Caki2 (cell line): ENCODE measurements around the gene ANGPTL2. TPM values are rescaled to one million over a fixed set of nuclear protein-coding genes. Genes with fewer than 3 reads are reported as not detected.

Source experiments
- DNase-seq: peaks from one replicate; pipeline ENCODE4 v3.0.0-alpha.2; 2015; ENCODE audit warnings: low read depth
- in situ Hi-C: cut with HindIII; loops from 2 replicates; pipeline ENCODE4 v1.10.0; 2016; ENCODE audit warnings: low sequenced_read_pairs, low pct_unique_long_range_greater_than_20kb, mixed read lengths
- total RNA-seq: library from RNA; depleted of rRNA; stranded (reverse); fragments of >200 nt; shearing (Covaris generic); gene quantifications from 2 replicates; pipeline ENCODE4 v1.2.3, GENCODE V29; 2014; ENCODE audit warnings: low replicate concordance

ANGPTL2 gene
- total RNA-seq, 1 experiment from 2014 or later, result 1.0 TPM

DNA sequence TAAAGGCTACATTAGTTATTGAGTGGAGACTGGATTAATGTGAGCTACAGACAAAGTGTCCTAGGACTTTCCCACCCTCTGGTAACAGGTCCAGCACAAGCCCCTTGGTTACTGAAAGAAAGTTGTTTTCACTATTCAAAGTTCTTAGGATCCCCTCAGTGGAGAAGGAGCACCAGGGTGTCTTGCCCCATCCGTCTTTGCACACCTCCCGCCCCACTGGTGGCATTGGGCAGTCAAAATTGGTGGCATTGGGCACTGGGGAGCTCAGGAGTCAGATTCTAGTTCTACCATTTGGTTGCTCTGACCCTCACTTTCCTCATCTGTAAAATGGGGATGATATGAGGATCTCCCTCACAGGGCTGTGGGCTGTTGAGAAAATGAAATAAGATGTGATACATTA, 2.4 kb upstream of the ANGPTL2 start:
- in situ Hi-C loops, result no loop called here
- DNase-seq, result no peak

DNA sequence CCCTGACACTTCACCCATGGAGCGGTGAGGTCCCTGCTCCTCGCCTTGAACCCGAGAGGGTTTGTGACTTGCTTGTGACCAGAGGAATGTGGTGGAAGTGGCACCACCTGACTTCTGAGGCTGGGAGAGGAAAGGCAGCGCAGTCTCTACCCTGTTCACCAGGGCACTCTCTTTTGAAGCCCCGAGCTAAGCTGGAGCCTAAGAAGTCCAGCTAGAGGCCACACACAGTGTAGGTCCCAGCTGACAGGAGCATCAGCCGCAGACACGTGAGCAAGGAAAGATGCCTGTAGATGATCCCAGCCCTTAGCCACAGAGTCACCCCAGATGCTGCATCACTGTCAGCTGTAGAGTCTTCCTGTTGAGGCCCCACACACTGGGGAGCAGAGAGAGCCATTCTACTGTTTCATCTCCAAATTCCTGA, 1.7 kb upstream of the ANGPTL2 start:
- no peak for DNase-seq
- in situ Hi-C loops, result no loop called here

DNA sequence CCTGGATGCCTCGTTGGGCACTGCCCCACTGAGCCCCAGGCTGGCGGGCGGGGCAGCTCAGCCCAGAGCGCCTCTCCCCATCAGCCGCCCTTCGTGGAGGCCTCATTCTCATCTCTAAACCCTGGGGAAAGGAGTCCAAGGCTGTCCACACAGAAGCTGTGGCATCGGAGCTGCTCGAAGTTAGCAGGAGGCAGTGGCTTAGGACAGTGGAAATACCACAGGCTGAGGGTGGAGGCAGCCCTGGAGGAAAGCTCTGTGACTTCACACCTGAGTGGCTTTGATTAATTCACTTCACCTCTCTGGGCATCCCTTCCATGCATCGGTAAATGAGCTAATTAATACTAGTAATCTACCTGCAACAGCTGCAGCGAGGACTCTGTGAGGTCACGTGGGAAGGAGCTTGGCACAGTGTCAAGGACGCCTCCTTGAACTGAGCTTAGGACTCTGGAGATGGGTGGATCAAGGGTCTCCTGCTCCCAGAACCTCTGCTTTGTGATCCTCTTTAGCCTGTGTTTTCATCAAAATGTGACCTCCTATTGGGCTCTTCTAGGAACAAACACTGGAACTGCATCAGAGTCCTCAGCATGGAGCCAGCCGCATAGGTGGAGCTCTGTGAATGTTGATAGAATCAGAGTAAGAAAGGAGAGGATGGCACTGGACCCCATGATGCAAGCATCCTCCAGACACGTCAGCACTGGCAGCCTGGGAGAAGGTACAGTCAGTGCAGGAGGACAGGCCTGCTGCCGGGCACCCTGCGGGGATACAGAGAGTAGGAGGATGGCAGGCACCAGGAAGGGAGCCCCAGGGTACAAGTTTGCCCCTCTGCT, 842 bp upstream of the ANGPTL2 start:
- in situ Hi-C loops, result no loop called here
- no peak for DNase-seq

DNA sequence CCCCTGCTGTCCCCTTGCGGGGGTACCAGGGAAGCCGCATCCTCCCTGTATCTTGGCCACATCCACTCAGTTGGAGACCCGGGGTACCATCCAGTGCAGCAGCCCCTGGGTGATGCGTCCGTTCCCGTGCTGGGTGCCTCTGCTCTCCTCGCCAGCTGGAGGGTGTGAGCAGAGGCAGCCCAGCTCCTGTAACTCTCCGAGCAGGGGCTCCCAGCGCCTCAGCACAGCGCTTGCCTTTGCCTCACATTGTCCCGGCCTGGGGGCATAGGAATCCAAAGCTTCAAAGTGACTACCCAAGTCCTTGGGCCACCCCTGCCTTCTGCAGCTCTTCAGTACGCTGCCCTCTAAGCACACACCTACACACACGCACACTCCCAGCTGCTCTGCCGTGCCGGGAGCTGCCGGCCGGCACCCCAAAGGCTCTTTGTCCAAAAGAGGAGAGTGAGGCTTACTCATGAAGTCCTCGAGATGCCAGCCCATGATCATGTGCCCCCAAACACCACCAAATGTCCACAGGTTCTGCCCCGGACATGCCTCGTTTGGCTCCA, 733 bp downstream of the ANGPTL2 start:
- in situ Hi-C loops, result no loop called here
- DNase-seq, result no peak

DNA sequence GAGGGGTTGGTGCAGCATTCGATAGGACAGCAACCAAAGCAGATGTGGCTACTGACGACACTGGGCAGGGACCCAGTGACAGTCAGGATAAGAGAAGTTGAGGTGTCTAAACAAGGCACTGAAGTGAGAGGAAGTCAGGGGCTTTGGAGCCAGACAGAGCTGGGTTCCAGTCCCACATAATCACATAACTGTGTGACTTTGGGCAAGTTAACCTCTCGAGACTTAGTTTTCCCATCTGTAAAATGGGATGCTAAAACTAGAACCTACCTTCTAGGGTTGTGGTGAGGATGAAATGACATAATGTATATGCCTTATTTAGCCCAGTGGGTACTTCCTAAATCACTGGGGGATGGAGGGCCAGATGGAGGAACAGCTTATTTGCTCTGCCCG, 3.1 kb downstream of the ANGPTL2 start:
- no peak for DNase-seq
- in situ Hi-C loops, result no loop called here

DNA sequence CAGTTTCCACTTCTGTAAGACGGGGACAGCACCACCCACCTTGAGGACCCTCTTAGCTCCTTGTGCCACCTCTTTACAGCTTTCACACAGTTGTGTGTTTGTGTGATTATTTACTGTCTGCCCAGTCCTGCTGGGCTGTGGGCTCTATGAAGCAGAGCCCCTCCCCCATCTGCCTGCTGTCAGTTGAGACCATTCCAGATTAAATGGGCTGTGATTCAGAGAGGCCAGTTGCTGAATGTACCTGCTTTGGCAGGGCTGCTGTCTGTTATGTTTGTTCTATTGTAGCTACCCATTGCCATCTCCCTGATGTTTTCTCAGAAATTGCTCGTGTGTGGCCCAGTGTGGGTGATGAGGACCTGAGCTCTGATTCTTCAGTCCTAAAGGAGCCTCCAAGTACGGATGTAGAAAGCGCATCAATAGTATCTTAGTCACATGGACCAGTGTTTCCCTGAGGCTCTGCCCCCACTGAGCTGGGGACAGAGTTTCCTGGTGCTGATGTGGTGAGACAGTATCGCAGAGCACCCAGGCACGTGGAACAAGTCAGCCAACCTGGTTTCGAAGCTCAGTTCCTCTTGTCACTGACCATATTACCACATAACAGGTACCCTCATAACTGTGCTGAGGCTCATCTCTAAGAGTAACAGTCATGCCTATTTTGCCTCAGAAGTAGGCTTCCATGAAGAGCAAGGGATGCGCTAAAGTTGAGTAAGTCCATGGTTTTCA, 3.7 kb downstream of the ANGPTL2 start:
- in situ Hi-C loops, result no loop called here

DNA sequence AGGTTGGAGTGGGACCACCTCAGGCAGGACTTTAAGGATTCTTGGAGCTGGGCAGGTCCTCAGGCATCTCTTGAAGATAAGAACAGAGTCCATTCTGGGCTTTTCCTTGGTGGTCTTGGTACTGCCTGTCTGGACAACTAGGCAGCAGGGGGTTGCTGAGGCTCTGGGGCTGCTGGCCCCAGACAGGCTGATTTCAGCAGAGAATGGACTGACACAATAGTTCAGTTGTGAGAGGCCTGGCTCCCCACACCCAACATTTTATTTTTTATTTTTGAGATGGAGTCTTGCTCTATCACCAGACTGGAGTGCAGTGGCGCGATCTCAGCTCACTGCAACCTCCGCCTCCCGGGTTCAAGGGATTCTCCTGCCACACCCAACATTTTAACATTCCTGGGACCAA, 4.6 kb downstream of the ANGPTL2 start:
- in situ Hi-C loops, result no loop called here
- no peak for DNase-seq

More for the DNA sequence above, 3.7 kb downstream of the ANGPTL2 start:
- DNase-seq, result no peak

DNA sequence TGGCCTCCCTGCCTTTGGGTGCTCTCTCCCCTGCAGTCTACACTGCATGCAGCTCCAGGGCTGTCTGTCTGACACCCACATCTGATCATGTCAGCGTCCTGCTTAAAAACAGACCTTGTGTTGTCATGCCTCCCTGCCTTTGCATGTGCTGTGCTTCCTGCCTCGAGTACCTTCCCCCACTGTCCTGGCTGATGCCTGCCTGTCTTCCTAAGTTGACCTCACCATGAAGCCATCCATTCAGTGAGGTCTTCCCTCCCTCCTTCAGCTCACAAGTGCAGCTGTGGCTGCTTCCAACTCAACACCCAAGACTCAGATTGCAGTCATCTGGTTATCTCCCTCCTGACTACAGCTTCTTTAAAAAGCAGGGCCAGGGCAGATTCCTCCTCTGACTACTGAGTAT, 5.5 kb downstream of the ANGPTL2 start:
- no peak for DNase-seq
- in situ Hi-C loops, result no loop called here

DNA sequence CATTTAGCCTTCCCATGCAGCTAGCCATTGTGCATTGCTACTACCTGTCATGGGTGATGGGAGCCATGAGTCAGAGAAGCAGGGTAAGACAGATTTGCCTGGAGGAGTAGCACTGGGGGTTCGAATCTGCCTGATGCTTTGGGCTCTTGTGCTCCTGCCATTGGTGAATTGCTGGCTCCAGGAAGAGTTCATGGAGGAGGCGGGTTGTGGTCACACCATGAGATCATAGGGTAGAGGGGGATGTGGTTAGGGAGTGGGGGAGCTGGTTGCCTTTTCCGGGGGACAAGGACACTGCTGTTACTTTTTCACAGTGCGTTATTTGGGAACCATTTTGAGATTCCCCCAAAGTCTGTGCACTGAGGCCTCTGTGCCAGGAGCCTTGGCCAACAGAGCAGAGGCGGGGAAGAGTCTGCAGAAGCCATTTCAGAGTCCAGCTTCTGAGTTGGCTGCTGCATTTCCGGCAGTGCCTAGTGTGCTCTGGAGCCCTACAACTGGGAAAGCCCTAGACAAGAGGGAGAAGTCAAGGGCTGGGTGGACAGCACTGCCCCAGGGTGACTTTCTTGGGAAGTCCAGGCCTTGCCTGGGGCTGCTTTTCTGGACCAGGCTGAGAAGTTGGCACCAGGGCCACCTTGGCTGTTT, 6.2 kb downstream of the ANGPTL2 start:
- no peak for DNase-seq
- in situ Hi-C loops, result no loop called here

DNA sequence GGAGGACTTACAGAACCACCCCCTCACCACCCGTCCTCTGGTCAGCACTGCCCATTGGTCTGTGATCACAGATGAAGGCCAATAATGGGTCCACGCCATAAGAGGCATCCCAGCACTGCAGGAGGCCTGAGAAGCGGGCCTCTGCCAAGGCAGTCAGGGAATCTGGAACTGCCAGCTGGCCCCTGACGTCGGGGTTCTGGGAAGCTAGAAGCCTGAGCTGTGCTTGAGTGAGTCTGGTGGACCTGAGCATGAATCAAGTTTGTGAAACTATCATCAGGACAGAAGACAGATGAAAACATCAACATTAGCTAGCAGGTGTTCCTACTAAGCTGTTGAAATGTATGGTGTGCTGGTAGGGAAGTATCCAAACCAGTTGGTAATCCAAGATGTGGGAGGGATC, 7.8 kb downstream of the ANGPTL2 start:
- DNase-seq, result no peak
- in situ Hi-C loops, result no loop called here

DNA sequence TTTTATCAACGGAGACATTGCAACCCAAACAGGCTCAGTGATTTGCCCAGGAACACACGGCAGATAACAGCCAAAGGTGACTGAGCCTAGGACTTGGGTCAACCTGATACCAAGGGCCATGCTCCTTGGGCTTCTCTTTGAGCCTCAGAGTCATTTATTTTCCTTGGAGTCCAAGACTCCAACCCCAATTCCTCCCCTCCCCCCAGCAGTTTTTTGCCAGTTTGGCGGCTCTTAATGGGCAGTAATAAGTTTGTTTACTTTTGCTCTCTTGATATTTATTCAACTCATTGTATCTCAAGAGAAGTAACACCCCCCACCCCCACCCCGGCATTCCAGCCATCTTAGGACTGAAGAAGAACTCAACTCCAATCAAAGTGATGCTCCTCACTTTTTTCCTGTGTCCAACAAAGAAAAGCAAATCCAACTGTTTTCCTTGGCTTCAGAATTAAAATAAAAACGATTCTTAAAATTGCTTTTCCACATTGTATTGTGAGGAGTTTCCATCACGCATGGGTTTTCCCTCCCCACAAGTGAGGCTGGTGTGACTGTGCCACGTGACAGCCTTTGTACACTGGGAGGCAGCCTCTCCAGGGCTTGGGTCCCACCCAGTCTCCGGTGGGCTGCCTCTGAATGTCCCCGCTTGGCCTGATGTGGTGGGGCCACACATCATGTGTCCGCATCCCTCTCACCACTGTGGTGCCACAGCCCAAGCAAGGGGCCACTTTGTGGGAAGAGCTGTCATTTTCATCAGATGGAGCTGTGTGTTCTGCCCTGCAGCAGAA, 9.1 kb downstream of the ANGPTL2 start:
- in situ Hi-C loops, result no loop called here
- no peak for DNase-seq

DNA sequence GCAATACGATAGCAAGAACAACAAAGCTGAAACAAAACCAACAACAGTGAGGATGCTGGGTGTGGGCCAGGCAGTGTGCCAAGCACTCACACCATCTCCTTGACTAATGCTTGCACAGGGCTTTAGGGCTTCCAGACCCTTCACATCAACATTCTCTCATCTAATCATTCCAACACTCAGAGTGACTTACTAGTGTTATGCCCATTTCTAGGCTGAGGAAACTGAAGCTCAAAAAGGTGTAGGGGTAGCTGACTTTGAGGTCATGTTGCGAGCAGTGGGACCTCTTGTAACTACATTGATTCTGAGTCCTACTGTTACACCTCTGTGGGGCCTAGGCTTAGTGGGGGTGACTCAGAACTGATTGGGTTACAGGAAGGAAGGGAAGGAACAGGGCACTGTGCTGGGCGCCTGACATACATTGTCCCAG, 9.7 kb downstream of the ANGPTL2 start:
- no peak for DNase-seq
- in situ Hi-C loops, result no loop called here

DNA sequence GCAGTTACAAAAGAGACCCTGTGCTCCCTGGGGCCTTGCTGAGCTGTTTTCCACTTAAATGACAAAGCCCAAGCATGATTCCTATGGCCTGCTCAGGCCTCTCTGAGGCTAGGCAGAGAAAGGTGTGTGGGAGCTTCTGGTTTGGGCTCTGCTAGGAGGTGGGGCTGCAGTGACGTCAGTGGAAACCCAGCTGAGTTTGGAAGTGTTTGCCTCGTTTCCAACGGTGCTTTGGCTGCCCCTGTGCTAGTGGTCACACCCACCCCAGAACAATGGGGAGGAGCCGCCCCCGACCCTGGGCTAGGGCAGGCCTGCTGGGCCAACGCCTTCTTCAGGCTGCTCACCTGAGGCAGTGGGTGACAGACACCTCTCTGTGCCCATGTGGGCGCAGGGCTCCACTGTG, 10.4 kb downstream of the ANGPTL2 start:
- in situ Hi-C loops, result no loop called here
- DNase-seq, result no peak

DNA sequence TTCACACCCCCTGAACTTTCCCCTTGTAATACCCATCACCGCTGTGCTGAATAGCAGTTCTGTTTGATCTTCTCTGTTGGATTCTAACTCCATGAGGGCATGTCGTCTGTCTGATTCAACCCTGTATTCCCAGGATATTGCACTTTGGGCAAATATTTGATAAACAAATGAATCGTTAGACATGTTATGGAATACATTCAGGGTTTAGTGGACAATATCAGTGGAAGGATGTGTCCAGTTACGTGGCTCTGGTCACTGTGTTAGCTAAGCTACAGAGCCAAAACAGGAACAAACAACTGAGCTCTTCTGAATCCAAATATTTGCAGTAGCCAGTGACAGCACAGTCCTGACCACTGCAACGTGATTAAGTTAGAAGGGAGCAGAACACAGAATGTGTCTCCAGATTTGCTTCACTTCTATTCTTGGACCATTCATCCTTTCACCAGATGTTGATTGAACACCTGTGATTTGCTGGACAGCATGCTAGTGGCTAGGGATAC, 13.2 kb downstream of the ANGPTL2 start:
- in situ Hi-C loops, result no loop called here
- no peak for DNase-seq

DNA sequence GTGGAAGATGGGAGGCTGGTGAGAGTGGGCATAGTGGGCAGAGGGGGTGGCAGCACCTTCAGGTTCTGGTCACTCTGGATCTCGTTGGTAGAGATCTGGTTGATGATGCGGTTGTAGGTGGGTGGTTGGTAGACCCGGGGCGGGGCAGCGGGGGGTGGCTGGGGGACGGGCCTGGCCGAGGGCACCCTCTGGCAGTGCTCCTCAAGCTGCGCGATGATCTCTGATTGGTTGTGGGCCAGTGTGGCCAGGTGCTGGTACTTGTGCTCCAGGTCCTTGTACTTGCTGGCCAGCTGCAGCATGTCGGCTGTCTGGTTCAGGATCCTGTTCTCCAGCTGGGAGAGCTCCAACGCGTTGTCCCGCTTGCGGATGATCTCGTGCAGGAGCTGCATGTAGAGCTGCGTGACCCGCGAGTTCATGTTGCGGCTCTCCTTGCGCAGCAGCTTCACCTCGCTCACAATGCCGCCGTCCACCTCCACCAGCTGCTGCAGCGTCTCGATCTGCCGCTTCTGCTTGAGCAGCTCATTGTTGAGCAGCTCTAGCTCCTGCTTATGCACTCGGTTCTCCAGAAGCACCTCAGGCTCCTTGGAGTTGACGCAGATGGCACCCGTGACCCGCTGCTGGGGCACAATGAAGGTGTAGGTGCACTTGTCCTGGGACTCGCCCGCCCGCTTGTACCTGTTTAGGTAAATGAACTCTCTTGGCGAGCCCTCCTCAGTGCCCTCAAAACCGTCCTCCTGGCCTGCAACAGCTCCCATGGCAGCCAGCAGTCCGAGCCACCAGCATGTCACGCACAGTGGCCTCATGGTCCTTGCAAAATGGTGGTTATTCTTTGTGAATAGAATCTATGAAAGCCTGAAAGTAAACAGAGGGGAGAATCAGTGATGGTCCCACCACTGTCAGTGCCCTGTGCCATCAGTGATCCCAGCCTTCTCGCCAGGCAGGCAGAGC, 14.2 kb downstream of the ANGPTL2 start:
- in situ Hi-C loops, result no loop called here
- no peak for DNase-seq

DNA sequence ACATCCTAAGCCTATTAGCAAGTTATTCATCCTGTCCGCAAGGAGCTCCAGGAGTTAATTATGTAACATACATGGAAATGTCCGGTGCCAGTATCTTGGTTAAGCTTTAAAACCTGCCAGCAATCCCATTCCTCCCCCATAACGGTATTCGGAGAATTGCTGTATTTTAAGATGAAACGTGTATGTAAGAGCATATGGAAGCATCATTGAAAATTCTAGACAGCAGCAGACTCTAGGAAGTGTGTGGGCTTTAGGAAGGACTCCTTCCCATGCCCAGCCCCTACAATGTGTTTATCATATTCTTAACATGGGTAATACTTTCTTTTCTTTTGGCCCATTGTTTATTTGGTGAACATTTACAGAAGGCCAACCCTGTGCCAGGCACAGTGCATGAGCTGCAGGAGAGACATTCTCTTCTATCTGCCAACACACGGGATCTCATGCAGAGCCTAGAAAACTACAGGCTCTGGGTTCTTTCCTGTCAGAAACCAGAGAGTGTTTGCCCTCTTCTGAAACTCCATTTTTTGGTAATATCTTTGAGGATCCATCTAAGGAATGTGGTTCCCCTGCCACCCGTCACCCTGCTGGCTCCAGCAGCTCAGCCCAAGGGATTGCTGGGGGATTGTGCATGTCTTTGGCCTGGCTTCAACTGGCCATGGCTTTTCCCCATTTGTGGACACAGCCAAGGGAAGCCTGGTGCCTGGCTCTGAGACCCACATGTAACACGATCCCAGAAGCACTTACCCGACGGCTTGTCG, 15.1 kb downstream of the ANGPTL2 start:
- in situ Hi-C loops, result no loop called here
- no peak for DNase-seq
